Cardiac ventricle fibroblast (primary cell): ENCODE results near the gene PFN1. TPM values are rescaled to one million over a fixed set of nuclear protein-coding genes. Genes with fewer than 3 reads are reported as not detected.

Experiments
- total RNA-seq: library from RNA; depleted of rRNA; stranded (reverse); fragments of >200 nt; gene quantifications from 2 replicates; pipeline ENCODE4 v1.2.3, GENCODE V29; 2015

PFN1 gene
- total RNA-seq, result 435 and 543 TPM in 2 replicates

DNA sequence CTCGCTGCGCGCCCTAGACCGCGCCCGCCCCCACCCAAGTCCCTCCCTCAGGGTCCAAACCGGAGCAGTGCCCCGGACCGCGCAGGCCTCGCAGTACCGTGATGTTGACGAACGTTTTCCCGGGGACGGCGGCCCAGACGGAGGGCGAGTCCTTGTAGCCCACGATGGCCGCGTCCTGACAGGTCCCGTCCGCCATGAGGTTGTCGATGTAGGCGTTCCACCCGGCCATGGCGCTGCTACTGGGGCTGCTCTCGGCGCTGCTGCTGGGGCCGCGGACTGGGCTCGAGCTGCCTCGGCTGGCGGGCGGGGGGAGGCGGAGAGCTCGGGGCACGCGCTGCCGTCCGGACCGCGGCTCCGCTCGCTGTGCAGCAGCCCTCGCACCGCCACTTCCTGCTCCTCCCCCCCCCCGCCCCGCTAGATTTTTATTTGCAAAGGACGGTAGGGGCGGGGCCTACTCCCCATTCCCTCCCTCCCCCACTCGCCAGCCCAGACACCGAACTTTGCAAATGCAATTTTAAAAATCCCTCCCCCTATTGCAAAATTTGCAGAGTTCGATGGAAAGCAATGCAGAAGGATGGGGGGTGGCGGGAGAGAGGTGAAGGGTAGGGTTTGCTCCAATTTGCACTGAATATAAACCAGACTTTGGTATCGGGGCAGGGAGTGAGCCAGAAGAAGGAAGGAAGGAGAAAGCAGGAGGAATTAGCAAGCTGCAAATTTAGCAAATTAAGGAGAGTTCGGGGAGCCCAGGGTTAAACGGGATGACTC is at the start of gene PFN1:
TSS of gene PFN1 (minus strand) at position 365 of the 765 bp plus-strand sequence. CDS start at position 229, 136 bp downstream.

DNA sequence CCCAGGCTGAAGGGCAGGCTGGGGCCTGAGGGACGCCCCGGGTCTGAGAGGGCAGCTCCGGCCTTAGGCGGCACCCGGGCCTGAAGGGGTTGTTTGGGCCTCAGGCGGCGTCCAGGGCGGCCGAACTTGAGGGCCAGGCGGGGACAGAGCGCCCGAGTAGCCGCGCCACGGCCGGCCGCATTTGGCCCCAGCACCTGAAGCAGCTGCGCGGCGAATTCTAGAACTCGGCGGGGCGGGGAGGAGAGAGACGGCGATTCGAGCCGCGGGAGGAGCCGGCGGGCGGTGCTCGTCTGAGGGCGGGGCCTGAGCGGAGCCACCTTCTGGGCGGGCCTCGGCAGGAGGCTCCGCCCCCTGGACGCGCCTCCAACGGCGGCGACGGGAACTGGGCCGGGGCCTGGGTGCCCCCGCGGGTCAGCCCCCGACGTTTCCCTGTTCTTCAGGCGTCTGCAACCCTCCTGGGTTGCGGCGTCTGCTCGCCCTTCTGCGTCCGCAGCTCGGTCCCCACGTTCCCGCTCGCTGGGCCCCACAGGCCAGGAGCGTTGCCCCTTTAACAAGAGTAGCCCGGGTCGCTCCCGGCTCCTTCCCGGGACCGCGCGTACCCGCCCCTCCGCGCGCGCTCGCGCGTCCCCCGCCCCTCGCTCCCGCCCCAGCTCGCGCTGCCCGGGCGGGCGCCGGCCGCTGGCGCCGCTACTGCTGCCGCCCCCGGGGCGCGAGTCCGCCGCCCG is 49.1 kb upstream of the PFN1 start, which contains the start of the genes INCA1 and KIF1C:
TSS of gene INCA1 (minus strand) at position 221 of the 725 bp plus-strand sequence. CDS start 3,085 bp downstream, outside the sequence.
TSS of gene KIF1C (plus strand) at position 649 of the 725 bp plus-strand sequence. CDS start 2,297 bp downstream, outside the sequence.

DNA sequence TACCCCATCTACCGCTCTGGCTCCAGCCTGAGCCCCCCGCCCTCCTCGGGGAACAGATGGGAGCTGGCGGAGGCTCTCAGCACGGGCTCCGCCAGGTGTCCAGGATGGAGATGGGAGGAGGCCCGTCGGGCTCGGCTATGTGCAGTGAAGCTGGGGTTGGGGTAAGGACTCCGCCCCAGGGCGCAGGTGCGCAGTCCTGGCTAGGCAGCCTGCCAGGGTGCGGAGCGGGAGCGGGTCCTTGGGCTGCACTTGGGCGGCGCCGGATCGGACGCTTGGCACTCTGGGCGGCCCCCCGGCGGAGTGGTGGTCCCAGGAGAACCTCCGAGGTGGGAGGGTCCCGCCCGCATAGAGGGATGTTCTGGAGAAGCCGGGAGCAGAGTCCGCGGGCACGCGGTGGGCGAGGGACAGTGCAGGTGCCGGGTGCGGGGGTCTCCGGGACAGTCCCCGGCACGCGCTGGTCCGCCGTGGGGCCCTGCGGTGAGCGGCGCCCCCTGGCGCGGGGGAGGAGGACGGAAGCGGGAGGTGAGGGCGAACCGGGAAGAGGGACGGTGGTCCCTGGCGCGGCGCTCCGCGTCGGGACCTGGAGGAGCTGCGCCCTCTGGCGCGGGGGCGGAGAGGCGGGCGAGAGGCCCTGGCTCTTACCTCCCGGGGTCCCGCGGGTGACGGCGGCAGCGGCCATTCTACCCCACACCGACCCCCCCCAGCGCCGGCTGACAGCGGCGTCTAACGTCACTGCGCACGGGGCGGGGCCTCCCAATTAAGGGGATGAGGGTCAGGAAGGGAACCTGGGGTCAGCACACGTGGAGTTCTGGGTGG is 38.8 kb upstream of the PFN1 start, which contains the start of gene CAMTA2:
TSS of gene CAMTA2 (minus strand) at position 725 of the 816 bp plus-strand sequence. CDS start 1,453 bp downstream, outside the sequence.

DNA sequence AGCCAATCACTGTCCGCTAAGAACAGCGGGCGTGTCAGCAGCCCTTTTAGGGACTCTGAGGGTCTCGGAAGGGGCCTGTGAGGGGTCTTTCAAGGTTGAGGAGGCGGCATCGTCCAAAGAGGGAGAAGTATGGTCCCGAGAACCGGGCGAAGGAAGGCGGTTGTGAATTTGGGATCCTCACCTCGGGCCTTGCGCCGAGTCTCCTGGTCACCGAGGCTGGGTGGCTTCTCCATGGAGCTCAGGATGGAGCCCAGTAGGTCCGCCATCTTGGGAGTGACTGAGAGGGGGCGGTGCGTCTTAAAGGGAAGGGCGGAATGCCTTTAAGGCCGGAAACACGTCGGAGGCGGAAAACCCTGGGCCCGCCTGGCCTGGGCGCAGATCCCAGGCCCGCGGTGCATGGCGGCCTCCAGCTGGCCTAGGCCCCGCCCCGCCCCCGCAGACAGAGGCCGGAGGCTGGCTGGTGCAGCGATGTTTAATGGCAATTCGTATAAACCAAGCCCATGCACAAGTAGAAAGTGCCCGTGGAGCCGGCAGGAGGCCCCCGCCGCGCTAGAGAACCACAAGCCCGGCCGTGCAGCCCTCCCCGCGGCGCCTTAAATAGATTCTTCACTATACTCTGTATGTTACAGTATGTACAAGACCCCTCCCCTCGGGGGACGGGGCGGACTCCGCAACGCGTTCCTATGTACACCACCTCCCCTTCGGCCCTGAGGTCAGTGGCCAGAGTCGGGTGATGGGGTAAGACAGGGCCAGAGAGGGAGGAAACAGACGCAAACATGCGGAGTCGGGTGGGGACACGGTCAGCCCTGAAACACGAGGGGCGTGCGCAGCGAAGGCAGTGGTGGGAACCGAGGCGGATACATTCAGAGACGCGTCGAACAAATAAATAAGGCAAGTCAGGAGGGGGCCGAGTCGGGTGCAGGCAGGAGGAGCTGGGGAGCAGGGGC is 19.5 kb upstream of the PFN1 start, which contains the start of gene SPAG7:
TSS of gene SPAG7 (minus strand) at position 279 of the 947 bp plus-strand sequence. CDS start at position 266, 13 bp downstream.

DNA sequence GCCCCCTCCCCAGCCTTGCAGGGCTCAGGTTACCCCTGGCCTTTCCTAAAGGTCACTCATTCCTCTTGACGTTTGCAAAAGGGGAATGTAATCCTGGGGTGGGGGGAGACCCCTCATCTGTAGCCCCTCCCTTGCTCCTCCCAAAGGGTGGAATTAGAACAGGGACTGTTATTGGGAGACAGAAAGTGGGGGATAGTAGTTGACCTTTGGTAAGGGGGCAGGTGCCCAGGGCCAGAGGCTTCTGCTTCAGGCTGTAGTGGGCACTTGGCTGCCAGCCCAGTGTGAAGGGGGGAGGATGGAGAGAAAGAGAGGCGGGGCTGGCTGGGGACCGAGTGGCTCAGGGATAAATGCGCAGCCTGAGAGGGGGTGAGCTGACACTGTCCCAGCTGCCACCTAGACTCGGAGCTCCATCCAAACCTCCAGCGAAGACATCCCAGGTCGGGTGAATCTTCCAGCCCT is 2.4 kb upstream of the PFN1 start, which contains the start of gene ENO3:
TSS of gene ENO3 (plus strand) at position 374 of the 459 bp plus-strand sequence. CDS start 711 bp downstream, outside the sequence.

DNA sequence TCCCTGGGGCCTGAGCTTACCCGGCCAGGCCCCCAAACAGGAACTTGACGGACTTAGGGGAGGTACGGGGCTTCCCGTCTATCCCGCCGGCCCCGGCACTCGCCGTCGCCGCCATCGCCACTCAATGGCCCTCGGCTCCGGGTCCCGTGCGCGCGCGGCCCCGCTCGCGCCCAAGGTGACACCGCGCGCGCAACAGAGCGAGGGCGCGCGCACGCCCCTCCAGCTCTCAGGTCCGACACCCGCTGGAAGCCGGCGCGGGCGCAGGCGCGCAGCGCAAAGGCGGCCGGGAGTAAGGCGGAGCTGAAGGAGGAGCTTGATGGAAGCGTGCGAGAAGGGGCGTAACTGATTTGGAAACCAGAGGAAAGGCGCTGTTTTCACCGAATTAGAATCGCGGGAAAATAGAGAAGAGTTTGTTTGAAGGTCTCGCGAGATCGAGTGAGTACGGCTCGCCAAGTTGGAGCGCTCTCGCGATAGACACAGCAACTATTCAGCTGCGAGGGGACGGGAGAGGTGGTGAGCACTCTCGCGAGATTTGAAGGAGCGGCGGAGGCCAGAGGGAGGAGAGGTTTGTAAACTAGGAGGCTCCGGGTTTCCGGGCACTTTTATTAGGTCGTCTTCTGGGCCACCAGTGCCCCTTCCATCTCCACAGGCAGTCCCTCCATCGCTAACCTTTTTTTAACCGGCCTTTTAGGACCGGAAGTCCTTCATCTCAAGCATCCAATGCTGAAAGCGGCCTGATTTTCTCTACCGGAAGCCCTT is 8.4 kb downstream of the PFN1 start, which contains the start of the genes RNF167 and SLC25A11:
TSS of gene RNF167 (plus strand) at position 473 of the 759 bp plus-strand sequence. CDS start 642 bp downstream, outside the sequence.
TSS of gene SLC25A11 (minus strand) at position 251 of the 759 bp plus-strand sequence. CDS start at position 115, 136 bp downstream.

DNA sequence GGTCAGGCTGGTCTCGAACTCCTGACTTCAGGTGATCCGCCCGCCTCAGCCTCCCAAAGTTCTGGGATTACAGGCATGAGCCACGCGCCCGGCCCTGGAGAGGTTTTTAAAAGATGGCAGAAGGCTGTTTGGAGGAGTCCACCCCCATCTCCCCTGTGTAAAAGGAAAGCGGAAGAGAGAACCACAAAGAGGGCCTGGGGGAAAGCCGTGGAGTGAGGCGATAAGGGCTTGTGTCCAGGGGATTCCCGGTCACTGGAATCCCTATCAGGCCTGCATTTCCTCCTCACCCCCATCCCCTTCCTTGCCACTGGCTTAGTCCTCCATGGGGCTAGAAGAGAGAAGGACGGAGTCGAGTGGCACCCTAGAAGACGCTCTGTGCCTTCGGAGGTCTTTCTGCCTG is 16.4 kb downstream of the PFN1 start, which contains the start of gene GP1BA:
TSS of gene GP1BA (plus strand) at position 315 of the 400 bp plus-strand sequence. CDS start 328 bp downstream, outside the sequence.

DNA sequence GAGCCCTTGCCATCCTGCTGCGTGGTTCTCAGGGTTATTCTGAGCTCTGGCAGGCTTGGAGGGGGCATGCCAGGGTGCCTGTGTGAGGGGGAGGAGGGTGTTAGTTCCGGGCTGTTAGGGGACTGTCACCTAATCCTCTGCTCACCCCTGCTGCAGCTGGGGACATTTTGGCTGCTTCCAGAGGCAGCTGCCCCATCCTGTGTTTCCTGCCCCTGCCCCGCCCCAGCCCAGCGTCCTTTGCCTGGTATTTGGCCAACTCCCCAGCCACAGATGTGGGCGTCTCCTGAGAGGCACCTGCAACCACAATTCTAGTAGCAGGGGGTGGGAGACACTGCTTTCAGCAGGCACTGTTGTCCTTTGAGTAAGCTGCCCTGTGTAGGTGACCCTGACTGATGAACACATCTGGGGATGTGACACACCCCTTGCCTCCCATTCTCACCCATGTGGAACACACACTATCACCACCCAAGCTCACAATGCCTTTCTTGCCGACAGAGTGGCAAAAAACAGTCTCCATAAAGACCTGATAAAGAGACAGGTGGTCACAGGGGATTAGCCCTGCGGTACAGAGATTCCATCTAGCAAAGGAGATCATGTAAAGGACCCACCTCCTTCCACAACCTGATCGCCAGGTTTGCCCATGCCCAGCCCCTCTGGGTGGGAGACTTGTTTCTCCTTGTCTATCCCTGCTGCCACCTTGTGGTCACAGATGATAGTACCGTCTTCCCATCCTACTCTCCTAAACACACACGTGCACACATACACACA is 45.1 kb downstream of the PFN1 start, which contains the start of gene CHRNE:
TSS of gene CHRNE (minus strand) at position 48 of the 768 bp plus-strand sequence. CDS start at position 13, 35 bp downstream.

DNA sequence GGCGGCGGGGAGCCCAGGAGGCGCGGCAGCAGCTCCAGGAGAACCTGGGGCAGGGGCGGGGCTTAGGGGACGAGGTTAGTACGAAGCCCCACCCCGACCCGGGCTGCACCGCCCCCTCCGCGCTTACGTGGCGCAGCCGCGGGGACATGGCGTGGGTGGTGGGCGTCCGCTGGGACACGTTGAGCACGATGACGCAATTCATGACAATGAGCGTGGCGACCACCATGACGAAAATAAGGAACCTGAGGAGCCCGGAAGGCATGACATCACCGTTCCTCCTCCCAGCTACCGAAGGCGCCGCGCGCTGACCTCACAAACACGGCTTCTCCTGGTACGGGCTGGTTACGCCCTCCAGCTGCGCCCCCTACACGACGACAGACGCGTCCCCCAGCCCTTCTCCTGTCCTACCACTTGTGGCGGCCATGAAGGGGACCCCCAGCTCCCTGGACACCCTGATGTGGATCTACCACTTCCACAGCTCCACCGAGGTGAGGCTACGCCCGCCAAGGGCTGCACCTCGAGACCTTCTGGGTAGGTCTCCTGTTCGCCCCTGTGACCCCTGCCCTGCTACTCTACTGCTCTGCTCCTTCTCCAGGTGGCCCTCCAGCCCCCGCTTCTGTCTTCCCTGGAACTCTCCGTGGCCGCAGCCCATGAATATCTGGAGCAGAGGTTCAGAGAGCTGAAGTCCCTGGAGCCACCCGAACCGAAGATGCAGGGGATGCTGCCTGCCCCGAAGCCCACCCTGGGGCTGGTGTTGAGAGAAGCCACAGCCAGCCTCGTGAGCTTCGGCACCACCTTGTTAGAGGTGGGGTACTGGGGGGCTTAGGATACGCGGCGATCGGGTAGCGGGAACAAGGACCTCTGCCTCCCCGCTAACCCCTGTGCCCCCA is 48.7 kb downstream of the PFN1 start, which contains the start of gene C17orf107:
TSS of gene C17orf107 (plus strand) at position 196 of the 890 bp plus-strand sequence. CDS start at position 423, 227 bp downstream.

Other genes with a start within 250 kb of the PFN1 start
- 20.8 and 25.5 TPM in 2 replicates for gene PELP1, start 244.4 kb downstream of the PFN1 start, total RNA-seq
- 0.94 and 4.9 TPM in 2 replicates for gene ARRB2, start 237.9 kb downstream of the PFN1 start, total RNA-seq
- 12.3 and 19.7 TPM in 2 replicates for gene MED11, start 217.1 kb downstream of the PFN1 start, total RNA-seq
- 0.44 and 1.4 TPM in 2 replicates for gene ZMYND15, start 208.7 kb downstream of the PFN1 start, total RNA-seq
- gene CXCL16, start 208.6 kb downstream of the PFN1 start, total RNA-seq, result 6.5 and 10.0 TPM in 2 replicates
- not detected in 2 replicates for gene TM4SF5, start 176.6 kb downstream of the PFN1 start, total RNA-seq
- gene VMO1, start 162.2 kb downstream of the PFN1 start, total RNA-seq, result 0.94 and 5.2 TPM in 2 replicates
- not detected in 2 replicates for gene GLTPD2, start 159.6 kb downstream of the PFN1 start, total RNA-seq
- 84.4 and 101 TPM in 2 replicates for gene PSMB6, start 152.4 kb downstream of the PFN1 start, total RNA-seq
- gene PLD2, start 141.4 kb downstream of the PFN1 start, total RNA-seq, result 24.3 and 25.3 TPM in 2 replicates
- 19.1 and 33.9 TPM in 2 replicates for gene MINK1, start 115.2 kb downstream of the PFN1 start, total RNA-seq
- gene C17orf107, start 49.0 kb downstream of the PFN1 start, total RNA-seq, result 4.3 and 5.4 TPM in 2 replicates
- 0.31 and 0.54 TPM in 2 replicates for gene CHRNE, start 45.4 kb downstream of the PFN1 start, total RNA-seq
- not detected in 2 replicates for gene GP1BA, start 16.3 kb downstream of the PFN1 start, total RNA-seq
- 33.8 and 39.6 TPM in 2 replicates for gene SLC25A11, start 8.5 kb downstream of the PFN1 start, total RNA-seq
- gene RNF167, start 8.3 kb downstream of the PFN1 start, total RNA-seq, result 34.7 and 41.7 TPM in 2 replicates
- 1.00 and 8.8 TPM in 2 replicates for gene ENO3, start 2.6 kb upstream of the PFN1 start, total RNA-seq
- gene SPAG7, start 19.3 kb upstream of the PFN1 start, total RNA-seq, result 42.2 and 43.9 TPM in 2 replicates
- gene CAMTA2, start 39.1 kb upstream of the PFN1 start, total RNA-seq, result 11.2 and 16.0 TPM in 2 replicates
- gene INCA1, start 49.0 kb upstream of the PFN1 start, total RNA-seq, result 0.19 and 0.68 TPM in 2 replicates
- 24.5 and 27.6 TPM in 2 replicates for gene KIF1C, start 49.4 kb upstream of the PFN1 start, total RNA-seq
- not detected in 2 replicates for gene SLC52A1, start 86.9 kb upstream of the PFN1 start, total RNA-seq
- gene ZFP3, start 129.9 kb upstream of the PFN1 start, total RNA-seq, result 1.00 and 2.2 TPM in 2 replicates
- 2.6 and 5.4 TPM in 2 replicates for gene ZNF232, start 163.3 kb upstream of the PFN1 start, total RNA-seq
- gene USP6, start 167.5 kb upstream of the PFN1 start, total RNA-seq, result 0.05 TPM in 1 of 2 replicates, not detected in the other
- gene ZNF594, start 243.3 kb upstream of the PFN1 start, total RNA-seq, result 2.3 and 4.3 TPM in 2 replicates